Activated T-helper 2 cell treated with anti-CD3 and anti-CD28 coated beads, Interferon-gamma antibody, Interleukin-2, Interleukin-4, amounts not matched to agents 10 μg/mL and 5 μg/mL and 100 μg/mL, durations not matched to agents 14 hours and 24 hours and 36 hours (primary cell): ENCODE measurements around the gene BTNL9. TPM values are rescaled to one million over a fixed set of nuclear protein-coding genes. Genes with fewer than 3 reads are reported as not detected.
"Not testable (repeated sequence)": the region's sequence is repeated elsewhere in the genome, so short reads cannot be mapped to it uniquely, and the experiment has no call there.

Experiments used
- DNase-seq: peaks from one replicate; pipeline ENCODE4 v3.0.0; 2021; ENCODE audit warnings: low spot score
- H3K27ac Mint-ChIP-seq: one replicate; pipeline ENCODE4 v1.8.0; 2021; ENCODE audit warnings: mixed read lengths
- H3K27me3 Mint-ChIP-seq: one replicate; pipeline ENCODE4 v1.8.0; 2021; ENCODE audit warnings: low read depth, mixed read lengths
- H3K36me3 Mint-ChIP-seq: one replicate; pipeline ENCODE4 v1.8.0; 2021; ENCODE audit warnings: low read depth, mixed read lengths
- H3K4me1 Mint-ChIP-seq: one replicate; pipeline ENCODE4 v1.8.0; 2021; ENCODE audit warnings: low read depth, mixed read lengths
- H3K4me3 Mint-ChIP-seq: one replicate; pipeline ENCODE4 v1.8.0; 2021; ENCODE audit warnings: low read depth, mild to moderate bottlenecking, moderate library complexity, mixed read lengths
- H3K9me3 Mint-ChIP-seq: one replicate; pipeline ENCODE4 v1.8.0; 2021; ENCODE audit warnings: mixed read lengths
- intact Hi-C: fragments of 100-400 bp; cut with micrococcal nuclease; formaldehyde crosslinking; loops from one replicate; pipeline ENCODE4 v1.15.1; 2023
- total RNA-seq: library from RNA; stranded (reverse); gene quantifications from 2 replicates; pipeline ENCODE4 v1.2.3, GENCODE V29; 2022

BTNL9 gene
- total RNA-seq, 1 donor from 2014 or later = not detected

DNA sequence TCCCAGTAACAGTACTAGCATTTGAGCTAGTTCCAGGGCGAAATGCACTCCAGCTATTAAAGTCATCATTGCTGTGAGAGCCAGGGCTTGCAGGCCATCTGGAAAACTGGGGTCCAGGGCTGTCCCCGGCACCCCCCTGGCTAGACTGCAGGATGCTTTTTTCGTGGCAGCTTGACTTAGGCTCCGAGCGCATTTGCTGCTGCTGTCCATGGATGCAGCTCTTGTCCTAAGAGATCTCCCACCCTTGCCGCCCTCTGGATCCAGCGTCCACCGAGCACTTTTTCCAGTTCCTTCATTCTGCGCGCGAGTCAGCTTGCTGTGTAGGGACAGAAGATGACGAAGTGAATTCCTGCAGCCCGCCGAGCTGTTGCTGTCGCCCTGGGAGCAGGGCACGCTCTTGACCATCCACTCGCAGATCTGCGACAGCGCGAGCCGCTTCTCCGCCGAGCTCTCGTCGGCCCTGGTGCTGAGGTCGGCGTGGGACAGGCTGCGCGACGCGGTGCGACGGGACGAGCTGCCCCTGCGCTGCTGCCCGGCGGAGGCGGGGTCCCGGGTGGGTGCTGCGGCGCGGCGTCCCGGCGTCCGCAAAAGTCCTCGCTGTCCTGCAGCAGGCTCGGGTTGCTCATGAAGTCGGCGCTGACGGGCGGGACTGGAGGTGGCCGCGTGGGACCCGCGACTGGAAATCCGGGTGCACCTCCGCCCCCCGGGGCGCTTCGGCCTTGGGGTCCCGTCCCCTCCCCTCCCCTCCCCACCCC is 60.2 kb downstream of the BTNL9 start:
- no peak for DNase-seq
- Mint-ChIP-seq H3K4me1 (peaks cover 6% of the 10 kb centered on the region), H3K36me3 (peaks cover 3% of the 10 kb centered on the region), H3K27me3 (peaks cover 31% of the 10 kb centered on the region), H3K9me3 (no peaks in the 10 kb centered on the region), H3K4me3 (no peak overlapping the region), H3K27ac (no peak overlapping the region)
- intact Hi-C loops = no loop called here

DNA sequence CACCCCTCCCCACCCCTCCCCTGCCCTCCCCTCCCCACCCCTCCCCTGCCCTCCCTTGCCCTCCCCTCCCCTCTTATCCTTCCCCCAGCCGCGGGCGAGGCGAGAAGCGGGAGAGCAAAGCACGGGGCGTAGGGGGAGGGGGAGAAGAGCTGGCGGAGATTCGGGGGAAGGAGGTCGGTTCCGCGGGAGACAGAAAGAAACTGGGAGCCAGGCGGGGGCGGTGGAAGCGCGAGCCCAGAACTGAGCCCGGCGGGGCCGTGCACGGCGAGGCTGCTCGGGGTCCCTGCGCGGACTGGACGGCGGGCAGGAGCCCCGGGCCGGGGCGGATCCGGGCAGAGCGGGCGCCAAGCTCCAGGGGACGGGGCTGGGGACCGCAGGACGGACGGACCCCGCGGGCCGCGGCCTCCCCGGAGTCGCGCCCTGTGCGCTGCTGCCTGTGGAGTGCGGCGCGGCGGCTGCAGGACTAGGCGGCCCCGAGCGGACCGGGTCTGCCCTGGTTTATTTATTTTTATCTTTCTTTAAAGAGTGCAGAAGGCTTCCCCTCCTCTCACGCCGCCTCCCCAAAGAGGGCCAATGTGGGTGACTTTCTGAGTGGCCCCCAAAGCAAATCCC is 61.1 kb downstream of the BTNL9 start:
- H3K4me1 Mint-ChIP-seq, H3K4me3 Mint-ChIP-seq, DNase-seq, H3K9me3 Mint-ChIP-seq, H3K36me3 Mint-ChIP-seq, H3K27ac Mint-ChIP-seq, intact Hi-C loops: not testable (repeated sequence)
- H3K27me3 Mint-ChIP-seq = peaks cover 37% of the 10 kb centered on the region

DNA sequence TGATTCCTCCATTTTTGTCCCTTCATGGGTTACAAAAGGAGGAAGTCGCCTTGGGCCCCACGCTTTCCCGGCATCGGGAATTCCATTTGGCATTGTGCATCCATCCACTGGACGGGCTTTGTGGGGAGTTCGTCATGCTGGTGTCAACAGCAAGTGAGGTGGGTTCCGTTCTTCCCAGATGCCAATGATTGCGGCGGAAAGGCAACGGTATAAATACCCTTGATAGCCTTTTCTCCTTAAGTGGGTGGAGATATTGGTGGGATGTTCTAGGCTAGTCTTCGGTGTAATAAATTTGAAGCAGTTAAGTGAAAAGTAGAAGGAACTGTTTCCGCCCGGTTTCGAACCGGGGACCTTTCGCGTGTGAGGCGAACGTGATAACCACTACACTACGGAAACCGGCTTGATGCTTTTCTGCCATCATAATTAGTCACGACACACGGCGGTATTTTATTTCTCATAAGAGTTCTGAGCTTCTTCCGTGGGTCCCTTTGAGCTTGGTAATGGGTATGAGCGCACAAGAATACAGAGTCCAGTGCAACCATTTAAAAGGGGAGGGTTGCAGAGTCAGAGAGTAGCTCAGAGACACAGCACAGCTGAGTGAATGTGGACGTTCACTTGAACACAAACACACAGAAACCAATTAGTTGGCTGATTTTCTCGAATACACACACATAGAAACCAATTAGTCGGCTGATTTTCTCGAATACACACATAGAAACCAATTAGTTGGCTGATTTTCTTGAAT is 62.0 kb downstream of the BTNL9 start:
- H3K9me3 Mint-ChIP-seq, DNase-seq, H3K4me1 Mint-ChIP-seq, intact Hi-C loops, H3K27ac Mint-ChIP-seq, H3K36me3 Mint-ChIP-seq, H3K4me3 Mint-ChIP-seq: not testable (repeated sequence)
- H3K27me3 Mint-ChIP-seq = peaks cover 38% of the 10 kb centered on the region

DNA sequence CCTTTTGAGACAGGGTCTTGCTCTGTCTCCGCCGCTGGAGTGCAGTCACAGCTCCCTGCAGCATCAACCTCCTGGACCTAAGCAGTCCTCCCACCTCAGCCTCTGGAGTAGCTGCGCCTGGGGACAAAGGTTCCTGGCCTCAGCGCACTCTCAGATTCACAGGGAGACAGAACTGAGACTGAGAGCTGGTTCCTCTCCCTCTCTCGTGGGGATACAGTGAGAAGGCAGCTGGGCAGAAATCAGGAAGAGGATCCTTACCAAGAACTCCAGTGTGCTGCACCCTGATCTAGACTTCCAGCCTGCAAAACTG is 64.1 kb downstream of the BTNL9 start:
- peak overlapping the region; percentile 78 for H3K4me3 Mint-ChIP-seq
- peaks cover 37% of the 10 kb centered on the region for H3K27me3 Mint-ChIP-seq
- DNase-seq, intact Hi-C loops, H3K36me3 Mint-ChIP-seq, H3K9me3 Mint-ChIP-seq, H3K27ac Mint-ChIP-seq, H3K4me1 Mint-ChIP-seq: not testable (repeated sequence)

DNA sequence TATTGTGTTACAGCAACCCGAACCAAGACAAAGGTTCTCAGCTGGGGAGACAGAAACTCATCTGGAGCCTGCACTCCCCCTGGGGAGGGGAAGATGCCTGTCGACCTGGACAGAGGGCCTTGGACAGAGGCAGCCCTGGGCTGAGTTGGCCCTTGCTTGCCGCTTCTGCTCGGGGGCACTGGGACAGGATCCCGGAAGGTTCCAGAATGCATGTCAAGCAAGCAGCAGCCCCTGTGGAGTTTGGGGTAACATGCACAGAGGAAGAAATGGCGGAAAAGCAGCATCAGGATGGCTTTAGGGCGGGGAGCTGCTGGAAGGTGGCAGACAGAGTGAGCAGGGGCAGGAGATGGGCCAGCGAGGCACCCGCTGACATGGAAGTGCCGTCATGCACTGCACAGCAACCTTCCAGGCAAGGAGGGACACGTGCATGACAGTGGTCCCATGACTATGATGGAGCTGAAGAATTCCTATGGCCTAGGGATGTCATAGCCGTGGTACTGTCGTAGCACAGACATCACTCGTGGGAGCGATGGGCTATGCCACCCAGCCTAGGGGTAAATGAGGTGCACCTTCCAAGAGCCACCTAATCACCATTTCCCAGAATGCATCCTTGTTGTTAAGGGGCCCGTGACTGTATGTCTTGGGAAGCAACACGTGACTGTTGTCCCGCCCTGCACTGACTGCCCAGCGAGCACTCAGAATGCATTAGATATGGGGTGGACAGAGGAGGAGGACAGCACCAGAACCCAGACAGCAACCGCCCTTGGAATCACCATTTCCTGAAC is 64.7 kb downstream of the BTNL9 start:
- H3K27ac Mint-ChIP-seq, intact Hi-C loops, DNase-seq, H3K9me3 Mint-ChIP-seq, H3K4me1 Mint-ChIP-seq, H3K36me3 Mint-ChIP-seq: not testable (repeated sequence)
- Mint-ChIP-seq H3K4me3 (peak overlapping the region; percentile 78), H3K27me3 (peaks cover 34% of the 10 kb centered on the region)

DNA sequence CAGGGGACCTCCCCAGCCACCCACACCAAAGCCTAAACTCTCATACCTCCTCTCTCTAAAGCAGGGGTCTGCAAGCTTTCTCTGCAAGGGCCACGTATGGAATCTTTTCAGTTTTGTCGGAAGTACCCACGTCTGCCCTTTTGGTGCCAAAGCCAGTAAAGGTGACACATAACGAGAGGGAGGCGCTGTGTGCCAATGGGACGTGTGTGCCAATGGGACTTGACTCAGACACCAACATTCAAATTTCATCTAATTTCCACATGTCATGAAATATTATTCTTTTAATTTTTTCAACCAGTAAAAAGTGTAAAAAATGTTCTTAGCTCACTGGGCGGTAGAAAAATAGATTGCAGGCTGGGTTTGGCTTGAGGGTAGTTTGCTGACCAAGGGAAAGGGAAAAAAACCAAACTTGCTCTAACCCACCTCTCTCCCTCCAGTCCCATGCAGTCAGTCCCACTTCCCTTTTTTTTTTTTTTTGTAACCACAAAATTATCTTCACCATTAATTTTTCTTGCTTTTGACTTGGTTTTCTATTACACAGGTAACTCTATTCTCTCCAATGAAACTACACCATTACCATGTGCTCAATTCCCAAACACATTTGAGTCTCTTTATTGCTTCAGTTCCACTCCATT is 65.4 kb downstream of the BTNL9 start:
- Mint-ChIP-seq H3K4me3 (no peak overlapping the region), H3K9me3 (no peaks in the 10 kb centered on the region), H3K27ac (no peak overlapping the region), H3K27me3 (peaks cover 28% of the 10 kb centered on the region), H3K4me1 (peaks cover 4% of the 10 kb centered on the region), H3K36me3 (peaks cover 3% of the 10 kb centered on the region)
- DNase-seq = no peak
- intact Hi-C loops = no loop called here

DNA sequence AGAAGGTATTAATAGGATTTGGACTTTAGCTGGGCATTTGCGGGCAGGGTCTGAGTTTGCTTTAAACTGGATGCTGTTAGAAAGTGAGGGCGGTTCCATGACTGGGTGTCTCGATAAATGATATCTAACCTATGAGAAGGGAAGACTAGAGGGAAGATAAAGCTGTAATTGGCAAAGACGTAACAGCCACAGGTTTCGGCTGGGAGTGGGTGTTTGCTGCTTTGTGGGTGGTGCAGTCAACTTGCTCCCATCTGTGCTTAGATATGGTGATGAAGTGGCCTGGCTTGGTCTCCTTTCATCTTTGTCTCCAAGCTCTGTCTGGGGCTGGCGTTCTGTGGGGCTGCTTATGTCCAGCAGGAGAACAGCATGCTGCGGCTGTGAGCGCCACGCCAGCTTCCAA is 67.6 kb downstream of the BTNL9 start:
- H3K4me3 Mint-ChIP-seq = no peak overlapping the region
- H3K4me1 Mint-ChIP-seq = peaks cover 4% of the 10 kb centered on the region
- no peak for DNase-seq
- no peak overlapping the region for H3K27ac Mint-ChIP-seq
- no peaks in the 10 kb centered on the region for H3K9me3 Mint-ChIP-seq
- intact Hi-C loops = no loop called here
- H3K36me3 Mint-ChIP-seq = peaks cover 3% of the 10 kb centered on the region
- peaks cover 40% of the 10 kb centered on the region for H3K27me3 Mint-ChIP-seq

DNA sequence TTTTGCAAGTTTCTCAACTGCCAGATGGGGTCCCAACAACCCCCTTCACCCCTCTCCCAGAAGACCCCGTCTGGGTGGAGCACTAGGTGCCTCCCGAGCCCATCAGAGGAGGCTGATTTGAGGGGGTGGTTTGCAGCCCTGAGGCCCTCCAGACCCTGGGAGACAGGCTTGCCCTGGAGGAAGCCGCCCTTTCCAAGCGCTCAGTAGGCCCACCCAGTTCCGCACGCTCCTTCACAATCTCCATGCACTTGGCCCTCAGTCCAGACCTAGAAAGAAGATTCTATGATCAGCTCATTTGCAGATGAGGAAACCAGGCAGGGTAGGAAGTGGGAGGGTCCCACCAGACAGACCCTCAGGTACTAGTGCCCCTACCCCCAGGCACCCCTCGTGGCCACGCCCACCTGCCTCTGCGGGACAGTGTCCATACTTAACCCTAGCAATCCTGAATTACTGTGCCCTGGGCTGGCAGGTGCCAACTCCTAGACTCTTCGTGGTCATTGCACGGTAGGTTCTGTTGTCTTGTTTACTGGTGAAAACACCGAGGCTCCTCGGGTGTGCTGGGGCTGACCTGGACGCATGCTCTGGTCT is 68.6 kb downstream of the BTNL9 start:
- intact Hi-C loops = no loop called here
- H3K9me3 Mint-ChIP-seq = no peaks in the 10 kb centered on the region
- peaks cover 38% of the 10 kb centered on the region for H3K27me3 Mint-ChIP-seq
- no peak for DNase-seq
- peaks cover 4% of the 10 kb centered on the region for H3K4me1 Mint-ChIP-seq
- H3K27ac Mint-ChIP-seq = no peak overlapping the region
- peaks cover 3% of the 10 kb centered on the region for H3K36me3 Mint-ChIP-seq
- H3K4me3 Mint-ChIP-seq = no peak overlapping the region

DNA sequence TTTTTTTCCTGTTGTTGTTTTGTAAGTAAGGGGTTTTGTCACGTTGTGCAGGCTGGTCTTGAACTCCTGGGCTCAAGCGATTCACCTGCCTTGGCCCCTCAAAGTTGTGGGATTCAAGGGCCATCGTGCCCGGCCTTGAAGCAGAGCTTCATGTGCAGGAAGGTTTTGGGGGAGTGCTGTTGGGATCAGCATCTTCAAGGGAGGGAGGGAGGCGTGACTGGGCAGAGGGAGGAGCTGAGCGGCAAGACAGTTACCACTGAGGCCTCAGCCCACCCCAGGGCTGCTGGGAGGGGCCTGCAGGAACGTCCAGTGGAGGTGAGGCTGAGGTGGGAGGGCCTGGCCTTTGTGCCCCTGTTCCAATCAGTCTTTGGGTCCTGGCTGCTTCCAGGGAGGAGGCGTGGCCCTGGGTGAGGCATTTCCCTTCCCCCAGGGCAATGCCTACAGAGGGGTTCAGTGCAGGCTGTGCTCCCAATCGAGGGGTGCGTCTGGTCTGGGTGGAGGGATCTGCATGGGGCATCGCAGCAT is 69.5 kb downstream of the BTNL9 start:
- Mint-ChIP-seq H3K27ac (no peak overlapping the region), H3K36me3 (no peaks in the 10 kb centered on the region), H3K4me1 (peaks cover 1% of the 10 kb centered on the region), H3K9me3 (no peaks in the 10 kb centered on the region), H3K4me3 (no peak overlapping the region), H3K27me3 (peaks cover 40% of the 10 kb centered on the region)
- no peak for DNase-seq
- intact Hi-C loops = loop anchor here (5.0 to 10.0 kb wide), 2 partner anchors 52 to 65 kb away; no protein-coding TSS in a partner anchor

DNA sequence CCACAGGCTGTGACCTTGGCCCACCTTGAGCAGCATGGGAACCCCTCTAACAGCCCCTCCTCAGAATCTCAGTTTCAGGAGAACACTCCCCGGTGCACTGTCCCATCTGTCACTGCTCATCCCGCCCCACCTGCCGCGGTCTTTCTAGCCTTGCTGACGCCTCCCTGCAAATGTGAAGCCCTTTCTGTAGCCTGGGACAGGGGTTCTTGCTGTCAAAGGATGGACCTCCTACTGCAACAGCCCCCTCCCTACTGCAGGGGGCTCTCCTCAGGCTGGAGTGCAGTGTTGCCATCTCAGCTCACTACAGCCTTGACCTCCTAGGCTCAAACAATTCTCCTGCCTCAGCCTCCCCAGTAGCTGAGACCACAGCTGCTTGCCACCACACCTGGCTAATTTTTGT is 70.9 kb downstream of the BTNL9 start:
- Mint-ChIP-seq H3K4me1 (peaks cover 10% of the 10 kb centered on the region), H3K36me3 (no peaks in the 10 kb centered on the region), H3K4me3 (no peak overlapping the region), H3K27me3 (peaks cover 42% of the 10 kb centered on the region), H3K9me3 (no peaks in the 10 kb centered on the region), H3K27ac (no peak overlapping the region)
- intact Hi-C loops = loop anchor here (5.0 to 10.0 kb wide), 2 partner anchors 54 to 64 kb away; no protein-coding TSS in a partner anchor
- no peak for DNase-seq
